ENCODE measurements around the gene PITPNC1. TPM values are rescaled to one million over a fixed set of nuclear protein-coding genes. Genes with fewer than 3 reads are reported as not detected.

PITPNC1 gene
- total RNA-seq, 1 donor from 2014 or later = 39.7 TPM

DNA sequence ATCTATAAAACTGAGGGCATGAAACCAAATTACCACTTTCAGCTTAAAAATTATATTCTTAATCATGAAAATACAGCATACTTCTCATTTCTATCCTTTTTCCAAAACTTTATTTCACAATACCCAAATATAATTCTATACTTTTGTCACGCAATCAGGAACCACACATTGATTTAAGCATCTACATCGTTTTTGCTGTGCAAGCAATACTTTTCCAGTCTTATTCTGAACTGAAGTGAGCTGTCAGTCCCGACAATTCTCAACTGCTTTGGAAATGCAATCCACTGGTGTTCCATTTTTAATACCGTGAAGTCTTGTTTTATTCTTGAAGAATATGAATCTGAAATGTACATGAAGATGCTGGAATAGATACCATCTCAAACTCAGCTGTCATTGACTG lies 280.5 kb downstream of the PITPNC1 start:
- no peak for DNase-seq (ENCODE audit: low spot score)
- H3K9me3 Mint-ChIP-seq (ENCODE audit: unreplicated experiment) = peaks cover 10% of the 10 kb centered on the region
- no peaks in the 10 kb centered on the region for H3K4me1 Mint-ChIP-seq (ENCODE audit: unreplicated experiment)
- H3K27ac Mint-ChIP-seq (ENCODE audit: unreplicated experiment) = no peak overlapping the region
- TF ChIP-seq, protein P1, sequence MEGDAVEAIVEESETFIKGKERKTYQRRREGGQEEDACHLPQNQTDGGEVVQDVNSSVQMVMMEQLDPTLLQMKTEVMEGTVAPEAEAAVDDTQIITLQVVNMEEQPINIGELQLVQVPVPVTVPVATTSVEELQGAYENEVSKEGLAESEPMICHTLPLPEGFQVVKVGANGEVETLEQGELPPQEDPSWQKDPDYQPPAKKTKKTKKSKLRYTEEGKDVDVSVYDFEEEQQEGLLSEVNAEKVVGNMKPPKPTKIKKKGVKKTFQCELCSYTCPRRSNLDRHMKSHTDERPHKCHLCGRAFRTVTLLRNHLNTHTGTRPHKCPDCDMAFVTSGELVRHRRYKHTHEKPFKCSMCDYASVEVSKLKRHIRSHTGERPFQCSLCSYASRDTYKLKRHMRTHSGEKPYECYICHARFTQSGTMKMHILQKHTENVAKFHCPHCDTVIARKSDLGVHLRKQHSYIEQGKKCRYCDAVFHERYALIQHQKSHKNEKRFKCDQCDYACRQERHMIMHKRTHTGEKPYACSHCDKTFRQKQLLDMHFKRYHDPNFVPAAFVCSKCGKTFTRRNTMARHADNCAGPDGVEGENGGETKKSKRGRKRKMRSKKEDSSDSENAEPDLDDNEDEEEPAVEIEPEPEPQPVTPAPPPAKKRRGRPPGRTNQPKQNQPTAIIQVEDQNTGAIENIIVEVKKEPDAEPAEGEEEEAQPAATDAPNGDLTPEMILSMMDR (IDR thresholded peaks at IDR 0.05; ENCODE audit: unreplicated experiment) = no peak
- H3K36me3 Mint-ChIP-seq (ENCODE audit: low read depth, unreplicated experiment) = peaks cover 30% of the 10 kb centered on the region
- no peak overlapping the region for H3K4me3 Mint-ChIP-seq (ENCODE audit: unreplicated experiment)
- peaks cover 5% of the 10 kb centered on the region for H3K27me3 Mint-ChIP-seq (ENCODE audit: unreplicated experiment)

DNA sequence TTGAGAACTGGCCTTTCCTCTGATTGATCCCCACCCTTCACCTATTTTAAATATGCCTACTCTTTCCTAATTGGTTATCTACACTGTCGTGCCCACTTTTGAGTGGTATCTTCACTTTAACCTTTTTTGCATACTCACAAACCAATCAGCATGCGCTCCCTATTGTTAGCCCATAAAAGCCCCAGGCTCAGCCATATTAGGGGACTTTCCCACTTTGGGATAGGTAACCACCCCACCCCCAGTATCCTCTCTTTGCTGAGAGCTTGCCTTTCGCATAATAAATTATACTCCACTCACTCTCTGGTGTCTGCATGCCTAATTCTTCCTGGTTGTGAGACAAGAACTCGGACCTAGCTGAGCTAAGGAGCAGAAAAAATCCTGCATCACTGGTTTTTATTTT lies 281.2 kb downstream of the PITPNC1 start:
- Mint-ChIP-seq H3K4me3 (ENCODE audit: unreplicated experiment) (no peak overlapping the region), H3K4me1 (ENCODE audit: unreplicated experiment) (no peaks in the 10 kb centered on the region), H3K27ac (ENCODE audit: unreplicated experiment) (no peak overlapping the region), H3K9me3 (ENCODE audit: unreplicated experiment) (peaks cover 10% of the 10 kb centered on the region), H3K27me3 (ENCODE audit: unreplicated experiment) (peaks cover 5% of the 10 kb centered on the region), H3K36me3 (ENCODE audit: low read depth, unreplicated experiment) (peaks cover 28% of the 10 kb centered on the region)
- DNase-seq (ENCODE audit: low spot score) = no peak
- TF ChIP-seq, protein P1 (IDR thresholded peaks at IDR 0.05; ENCODE audit: unreplicated experiment) = no peak

- Mint-ChIP-seq H3K36me3 (ENCODE audit: low read depth, unreplicated experiment) (peaks cover 26% of the 10 kb centered on the region), H3K4me3 (ENCODE audit: unreplicated experiment) (no peak overlapping the region), H3K9me3 (ENCODE audit: unreplicated experiment) (peaks cover 10% of the 10 kb centered on the region), H3K27ac (ENCODE audit: unreplicated experiment) (no peak overlapping the region), H3K27me3 (ENCODE audit: unreplicated experiment) (peaks cover 3% of the 10 kb centered on the region), H3K4me1 (ENCODE audit: unreplicated experiment) (no peaks in the 10 kb centered on the region)
- no peak for DNase-seq (ENCODE audit: low spot score)
- TF ChIP-seq, protein P1 (IDR thresholded peaks at IDR 0.05; ENCODE audit: unreplicated experiment) = no peak
Observed at GRCh38 chr17:67659028-67659427, 281.9 kb downstream of the PITPNC1 start.

DNA sequence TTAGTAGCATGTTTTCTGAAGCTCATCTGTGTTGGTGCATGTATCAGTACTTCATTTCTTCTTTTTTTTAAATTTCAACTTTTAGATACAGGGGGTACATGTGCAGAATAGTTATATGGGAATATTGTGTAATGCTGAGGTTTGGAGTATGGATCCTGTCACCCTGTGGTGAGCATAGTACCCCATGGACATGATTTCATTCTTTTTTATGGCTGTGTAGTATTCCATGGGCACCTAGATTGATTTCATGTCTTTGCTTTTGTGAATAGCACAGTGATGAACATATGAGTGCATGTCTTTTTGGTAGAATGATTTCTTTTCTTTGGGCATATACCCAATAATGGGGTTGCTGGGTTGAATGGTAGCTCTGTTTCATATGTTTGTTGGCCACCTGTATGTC lies 285.6 kb downstream of the PITPNC1 start:
- TF ChIP-seq, protein P1 (IDR thresholded peaks at IDR 0.05; ENCODE audit: unreplicated experiment) = no peak
- peaks cover 3% of the 10 kb centered on the region for H3K27me3 Mint-ChIP-seq (ENCODE audit: unreplicated experiment)
- no peak overlapping the region for H3K27ac Mint-ChIP-seq (ENCODE audit: unreplicated experiment)
- H3K36me3 Mint-ChIP-seq (ENCODE audit: low read depth, unreplicated experiment) = peaks cover 23% of the 10 kb centered on the region
- no peak for DNase-seq (ENCODE audit: low spot score)
- H3K4me1 Mint-ChIP-seq (ENCODE audit: unreplicated experiment) = no peaks in the 10 kb centered on the region
- H3K9me3 Mint-ChIP-seq (ENCODE audit: unreplicated experiment) = peaks cover 10% of the 10 kb centered on the region
- no peak overlapping the region for H3K4me3 Mint-ChIP-seq (ENCODE audit: unreplicated experiment)

DNA sequence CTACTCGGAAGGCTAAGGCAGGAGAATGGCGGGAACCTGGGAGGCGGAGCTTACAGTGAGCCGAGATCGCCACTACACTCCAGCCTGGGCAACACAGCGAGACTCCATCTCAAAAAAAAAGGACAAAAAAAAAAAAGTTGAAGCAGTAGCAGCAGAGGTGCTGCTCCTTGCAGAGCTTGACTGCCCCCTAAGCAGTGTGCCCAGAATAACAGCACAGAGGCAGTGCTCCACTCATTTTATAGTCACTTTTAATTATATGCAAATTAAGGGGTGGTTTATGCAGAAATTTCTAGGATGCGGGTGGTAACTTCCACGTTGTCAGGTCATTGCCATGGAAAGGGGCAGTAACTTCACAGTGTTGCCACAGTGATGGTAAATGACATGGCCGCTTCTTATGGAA lies 286.4 kb downstream of the PITPNC1 start:
- TF ChIP-seq, protein P1 (IDR thresholded peaks at IDR 0.05; ENCODE audit: unreplicated experiment) = no peak
- Mint-ChIP-seq H3K4me3 (ENCODE audit: unreplicated experiment) (no peak overlapping the region), H3K4me1 (ENCODE audit: unreplicated experiment) (no peaks in the 10 kb centered on the region), H3K27ac (ENCODE audit: unreplicated experiment) (no peak overlapping the region), H3K27me3 (ENCODE audit: unreplicated experiment) (peaks cover 3% of the 10 kb centered on the region), H3K9me3 (ENCODE audit: unreplicated experiment) (peaks cover 4% of the 10 kb centered on the region), H3K36me3 (ENCODE audit: low read depth, unreplicated experiment) (peaks cover 22% of the 10 kb centered on the region)
- no peak for DNase-seq (ENCODE audit: low spot score)
